GM12801 (cell line): Measurements from ENCODE around the gene MAPK8IP3.

Source experiments
- CTCF ChIP-seq: IDR thresholded peaks from one replicate; pipeline ENCODE4 v1.5.1; 2011; ENCODE audit warnings: control low read depth; ENCODE audit not compliant: insufficient read length; ENCODE audit errors: extremely low read depth

The MAPK8IP3 gene

GRCh38 chr16:1713933-1714332 lies 7.9 kb downstream of the MAPK8IP3 start:
- TF ChIP-seq CTCF = no peak

- no peak for TF ChIP-seq CTCF
Measured at GRCh38 chr16:1715220-1715619, 9.2 kb downstream of the MAPK8IP3 start.

- no peak for TF ChIP-seq CTCF
Measured at GRCh38 chr16:1721372-1721771, 15.4 kb downstream of the MAPK8IP3 start.

GRCh38 chr16:1723450-1724147 lies 17.6 kb downstream of the MAPK8IP3 start:
- no peak for TF ChIP-seq CTCF

GRCh38 chr16:1724491-1724890 lies 18.5 kb downstream of the MAPK8IP3 start:
- TF ChIP-seq CTCF = no peak

GRCh38 chr16:1726661-1727502 lies 20.9 kb downstream of the MAPK8IP3 start:
- no peak for TF ChIP-seq CTCF

- no peak for TF ChIP-seq CTCF
Measured at GRCh38 chr16:1727651-1728624, 21.9 kb downstream of the MAPK8IP3 start.
